Measurements from ENCODE around the gene TMEM117.
"Not testable (repeated sequence)": the region's sequence is repeated elsewhere in the genome, so short reads cannot be mapped to it uniquely, and the experiment has no call there.

Gene TMEM117

DNA sequence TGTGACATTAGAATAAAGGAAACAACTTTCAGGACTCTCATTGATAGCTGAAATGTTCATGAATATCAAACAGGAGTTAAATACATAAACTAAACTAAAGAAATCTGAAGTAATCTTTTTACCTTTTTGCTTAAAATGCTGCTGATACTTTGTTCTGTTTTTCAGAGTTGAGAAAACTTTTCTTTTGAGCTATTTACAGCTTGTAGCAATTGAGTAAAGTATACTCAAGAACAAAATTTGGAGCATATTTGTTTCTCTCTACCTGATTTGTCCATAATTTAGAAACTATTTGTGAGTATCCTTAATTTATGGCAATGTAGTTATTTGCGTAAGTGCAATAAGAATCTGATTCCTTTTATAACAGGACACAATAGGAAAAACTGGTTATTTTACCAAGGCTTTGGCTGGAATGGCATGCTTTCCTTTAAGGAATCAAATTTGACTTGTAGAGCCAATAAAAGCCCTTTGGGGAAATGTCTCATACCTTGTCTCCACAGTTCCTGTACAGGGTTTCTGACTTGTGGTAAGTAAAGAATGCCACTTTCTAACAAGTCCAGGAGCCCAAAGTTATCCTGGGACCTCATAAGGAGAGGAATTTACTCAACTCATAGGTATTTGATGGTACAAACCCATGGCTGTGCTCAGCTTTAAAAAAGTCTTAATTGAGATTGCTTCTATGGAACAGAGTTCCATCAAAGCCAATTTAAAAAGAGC lies 195.7 kb downstream of the TMEM117 start:
- DNase-seq = no peak

DNA sequence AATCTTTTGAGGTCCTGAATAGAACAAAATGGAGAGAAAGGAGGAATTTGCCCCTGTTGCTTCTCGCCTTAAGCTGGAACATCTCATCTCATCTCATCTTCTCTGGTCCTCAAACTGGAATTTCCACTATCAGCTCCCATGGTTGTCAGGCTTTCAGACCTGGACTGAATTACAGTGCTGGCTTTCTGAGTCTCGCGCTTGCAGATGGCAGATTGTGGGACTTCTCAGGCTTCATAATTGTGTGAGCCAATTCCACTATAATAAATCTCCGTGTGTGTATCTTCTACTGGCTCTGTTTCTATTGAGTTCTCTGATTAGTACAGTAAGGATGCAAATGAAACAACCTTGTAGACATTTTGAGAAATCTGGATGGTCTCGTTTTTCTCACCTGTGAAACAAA lies 199.0 kb downstream of the TMEM117 start:
- DNase-seq = no peak

DNA sequence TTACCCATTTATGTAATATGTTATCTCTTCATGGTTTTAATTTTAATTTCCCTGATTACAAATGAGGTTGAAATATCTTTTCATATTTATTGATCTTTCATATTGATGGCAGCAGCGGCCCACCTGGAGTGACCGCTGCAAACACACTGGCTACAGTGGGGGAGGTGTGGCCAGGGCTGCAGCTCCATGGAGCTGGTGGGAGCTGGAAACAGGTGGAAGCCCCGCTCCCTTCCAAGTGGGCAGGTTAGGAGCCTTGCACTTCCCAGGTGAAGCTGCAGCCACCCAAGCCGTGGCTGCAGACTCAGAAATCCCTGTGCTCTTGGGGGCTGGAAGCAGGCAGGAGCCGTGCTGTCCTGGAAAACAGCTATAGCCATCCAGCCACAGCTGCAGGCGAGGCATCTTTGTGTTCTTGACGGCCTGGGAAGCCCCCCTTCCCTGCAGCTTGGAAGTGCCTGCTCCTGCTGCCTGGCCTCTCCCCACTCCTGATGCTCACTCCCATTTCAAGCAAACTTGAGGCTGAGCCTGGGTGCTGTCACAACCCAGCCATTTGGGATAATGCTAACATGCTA lies 201.1 kb downstream of the TMEM117 start:
- DNase-seq = no peak

DNA sequence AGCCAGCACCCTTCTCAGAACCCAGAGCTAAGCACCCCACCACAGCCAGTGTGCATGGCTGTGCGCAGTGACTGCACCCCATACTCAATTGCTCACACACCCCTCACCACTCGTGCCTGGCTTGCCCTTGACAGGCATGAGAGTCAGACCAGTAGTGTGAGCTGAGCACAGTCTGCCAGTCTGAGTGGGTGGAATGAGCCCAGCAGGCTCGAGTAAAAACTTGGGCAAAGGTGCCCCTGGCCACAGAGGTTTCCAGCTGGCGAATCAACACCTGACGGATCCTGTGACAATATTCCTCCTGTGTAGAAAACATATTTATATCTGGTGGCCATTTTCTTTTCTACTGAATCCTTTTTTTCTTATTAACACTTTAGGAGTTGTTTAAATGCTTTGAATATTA lies 202.5 kb downstream of the TMEM117 start:
- DNase-seq = no peak

DNA sequence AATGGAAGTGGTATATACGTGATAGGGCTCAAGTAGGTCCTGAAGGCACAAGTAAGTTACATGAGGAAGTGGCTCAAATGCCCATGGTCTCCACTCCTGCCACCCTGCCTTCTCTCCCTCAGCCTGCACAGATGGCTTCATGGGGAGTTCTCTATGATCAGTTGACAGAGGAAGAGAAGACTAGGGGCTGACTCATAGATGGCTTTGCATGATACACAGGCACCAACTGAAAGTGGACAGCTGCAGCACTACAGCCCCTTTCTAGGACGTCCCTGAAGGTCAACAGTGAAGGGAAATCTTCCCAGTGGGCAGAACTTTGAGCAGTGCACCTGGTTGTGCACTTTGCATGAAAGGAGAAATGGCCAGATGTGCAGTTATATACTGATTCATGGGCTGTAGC lies 208.6 kb downstream of the TMEM117 start:
- DNase-seq = not testable (repeated sequence)

DNA sequence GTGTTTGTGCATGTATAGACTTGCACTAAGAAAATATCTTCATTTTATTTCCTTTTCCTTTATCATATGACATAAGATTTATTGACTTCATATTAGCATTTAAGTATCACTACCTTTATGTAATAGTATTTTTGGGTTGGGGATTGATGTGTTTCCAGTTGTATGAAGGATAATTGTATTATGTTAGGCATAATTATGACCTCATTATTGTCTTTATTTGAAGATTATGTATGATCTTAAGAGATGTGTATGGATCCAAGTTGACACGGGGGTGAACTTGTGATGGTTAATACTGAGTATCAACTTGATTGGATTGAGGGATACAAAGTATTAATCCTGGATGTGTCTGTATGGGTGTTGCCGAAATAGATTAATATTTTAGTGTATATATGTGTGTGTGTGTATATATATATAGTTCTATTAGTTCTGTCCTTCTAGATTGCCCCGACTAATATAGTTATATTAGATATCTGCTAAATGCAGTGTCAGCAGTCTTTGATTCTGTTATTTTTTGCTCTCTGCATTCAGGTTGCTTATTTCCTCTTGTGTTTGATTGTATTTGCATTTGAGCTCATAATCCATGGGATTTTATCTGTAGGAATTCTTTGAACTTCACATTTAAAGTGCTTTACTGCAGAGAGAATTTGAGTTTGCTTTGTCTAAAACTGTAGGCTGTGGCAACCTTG lies 211.0 kb downstream of the TMEM117 start:
- DNase-seq = no peak

DNA sequence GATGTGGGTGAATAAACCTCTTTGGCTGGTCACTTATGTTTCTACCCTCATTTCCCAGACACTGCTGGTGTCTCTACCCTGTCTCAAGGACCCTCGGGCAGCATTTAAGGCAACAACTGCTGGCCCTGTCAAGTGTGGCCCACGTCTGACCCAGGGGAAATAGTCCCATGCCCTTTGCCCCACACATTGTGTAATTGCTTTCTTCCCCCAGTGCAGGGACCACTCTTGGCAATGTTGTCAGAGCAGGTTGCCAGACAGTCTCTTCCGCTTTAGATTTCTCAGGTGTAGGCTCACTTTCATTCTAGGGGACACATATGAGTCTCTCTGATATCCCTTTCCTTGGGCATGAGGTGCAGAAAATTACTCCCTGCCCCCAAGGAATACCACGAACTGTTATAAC lies 216.7 kb downstream of the TMEM117 start:
- no peak for DNase-seq

DNA sequence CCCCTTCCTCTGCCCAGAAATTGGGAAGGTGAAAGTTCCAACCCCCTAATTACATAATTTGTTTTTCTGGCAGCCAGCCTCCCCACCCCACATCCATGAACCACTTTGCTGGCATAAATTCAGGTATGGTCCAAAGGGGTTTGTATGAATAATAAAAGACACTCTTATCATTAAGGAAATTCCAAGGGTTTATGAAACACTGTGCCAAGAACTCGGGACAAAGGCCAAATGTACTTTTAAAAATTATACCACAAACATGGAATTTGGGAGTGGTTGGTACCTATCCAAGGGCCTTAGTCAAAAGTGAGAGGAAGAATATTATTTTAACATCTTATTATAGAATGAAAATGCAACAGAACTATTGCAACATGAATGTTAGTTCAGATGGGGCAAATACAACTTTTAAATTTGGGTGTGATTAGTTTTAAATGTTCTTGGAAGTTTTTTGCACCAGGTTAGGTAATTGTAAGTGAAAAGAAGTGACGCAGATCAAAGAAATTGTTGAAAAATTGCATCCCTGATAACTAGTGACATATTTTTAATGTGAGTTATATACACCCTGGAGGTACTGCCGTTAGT lies 217.8 kb downstream of the TMEM117 start:
- DNase-seq = no peak

DNA sequence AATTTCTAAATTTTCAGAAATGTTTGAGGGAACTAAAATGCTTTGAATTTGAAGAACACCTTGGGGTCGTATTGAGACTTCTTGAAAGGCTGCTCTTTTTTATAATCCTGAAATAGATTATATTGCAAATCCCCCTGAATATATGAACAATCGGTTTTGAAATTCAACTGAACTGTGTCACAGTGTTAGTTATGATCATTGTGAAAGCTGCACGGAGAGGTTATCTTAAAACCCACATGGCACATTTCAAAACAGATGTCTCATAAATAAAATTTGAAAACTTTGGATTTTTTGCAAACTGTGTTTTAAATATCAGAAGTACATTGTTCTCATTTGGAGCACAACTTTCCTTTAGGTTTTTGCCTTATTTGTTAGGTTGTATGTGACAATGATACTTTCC lies 218.4 kb downstream of the TMEM117 start:
- no peak for DNase-seq

DNA sequence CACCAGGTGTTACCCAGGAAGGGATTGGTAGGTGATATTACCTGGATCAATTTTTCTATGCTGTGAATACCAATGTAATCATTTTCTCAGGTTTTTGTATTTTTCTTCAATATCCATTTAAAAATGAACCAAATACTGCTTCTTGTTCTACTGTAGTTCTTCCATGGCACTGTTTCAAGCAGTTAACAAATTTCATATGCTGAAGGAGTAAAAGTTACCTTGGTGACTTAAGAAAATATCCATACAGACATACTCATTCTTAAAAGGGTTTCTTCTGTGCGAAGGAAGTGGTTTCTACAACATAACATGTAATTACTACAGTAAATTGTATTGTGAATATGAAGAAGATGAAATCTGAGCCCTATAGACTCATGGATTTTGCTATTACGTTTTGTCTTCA lies 222.5 kb downstream of the TMEM117 start:
- no peak for DNase-seq

DNA sequence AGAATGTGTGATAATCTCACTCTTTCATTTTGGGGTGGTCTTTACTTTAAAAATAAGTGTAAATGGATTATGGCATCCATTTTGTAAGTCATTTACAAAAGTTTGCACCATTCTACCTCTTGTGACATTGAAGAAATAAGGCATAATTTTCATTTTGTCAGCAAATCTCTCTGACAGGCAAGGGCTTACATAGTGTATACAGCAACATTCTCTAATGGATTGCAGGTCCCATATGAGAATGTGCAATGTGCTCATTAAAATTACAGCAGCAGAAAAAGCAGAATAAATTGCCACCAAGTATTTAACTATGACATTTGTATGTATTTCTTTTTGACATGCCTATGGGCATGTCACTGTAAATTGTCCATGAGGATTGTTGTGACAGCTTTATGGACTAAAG lies 223.6 kb downstream of the TMEM117 start:
- DNase-seq = no peak

DNA sequence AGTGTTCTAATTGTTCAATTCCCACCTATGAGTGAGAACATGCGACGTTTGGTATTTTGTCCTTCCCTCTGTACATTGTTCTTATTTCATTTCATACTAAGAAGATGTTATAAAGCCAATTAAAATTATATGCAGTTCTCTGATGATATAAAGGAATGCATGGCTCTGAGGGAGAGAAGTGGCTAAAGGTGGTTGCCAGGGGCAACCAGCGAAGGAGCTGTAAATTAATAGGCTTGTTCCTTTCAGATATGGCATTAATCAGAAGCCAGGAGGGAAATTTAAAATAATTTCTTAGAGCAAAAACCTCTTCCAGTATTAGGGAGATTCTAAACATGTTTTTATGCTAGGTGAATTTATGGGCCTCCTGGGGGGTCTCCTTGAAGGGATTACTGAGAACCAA lies 227.8 kb downstream of the TMEM117 start:
- DNase-seq = no peak

DNA sequence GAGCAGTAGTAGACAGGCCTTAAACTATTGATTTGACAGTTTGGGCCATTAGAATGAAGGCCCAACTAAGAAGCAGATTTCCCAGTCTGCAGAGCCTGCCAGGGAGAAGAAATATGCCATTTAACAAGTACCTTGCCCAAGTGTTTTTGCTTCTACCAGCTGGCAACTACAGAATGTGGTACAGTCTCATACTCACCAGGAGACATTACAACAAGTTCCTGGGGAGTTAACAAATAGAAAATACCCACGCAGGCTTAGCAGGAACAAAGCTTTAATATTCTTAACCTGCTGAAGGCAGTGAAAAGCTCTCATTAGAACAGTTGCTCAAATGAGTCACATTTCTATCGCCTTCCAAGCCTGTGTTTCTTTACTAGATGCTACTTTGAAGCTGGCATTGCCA lies 241.0 kb downstream of the TMEM117 start:
- no peak for DNase-seq

DNA sequence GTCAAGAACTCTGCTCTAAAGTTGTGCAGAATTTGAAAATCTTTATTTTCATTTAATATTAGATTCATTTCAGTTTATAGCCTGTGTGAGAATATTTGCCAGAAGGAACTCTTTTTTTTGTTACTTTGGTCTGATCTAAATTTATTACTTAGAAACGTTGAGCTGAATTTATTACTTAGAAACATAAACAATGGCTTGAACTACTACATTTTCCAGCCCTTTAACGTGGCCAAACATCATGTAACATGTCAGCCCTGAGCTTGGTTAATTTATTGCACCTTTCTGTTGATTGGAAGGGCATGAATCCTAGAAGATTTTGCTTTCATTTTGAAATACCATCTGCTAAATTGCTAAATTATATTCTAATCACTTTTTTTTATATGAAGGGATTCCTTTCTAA lies 241.4 kb downstream of the TMEM117 start:
- no peak for DNase-seq

DNA sequence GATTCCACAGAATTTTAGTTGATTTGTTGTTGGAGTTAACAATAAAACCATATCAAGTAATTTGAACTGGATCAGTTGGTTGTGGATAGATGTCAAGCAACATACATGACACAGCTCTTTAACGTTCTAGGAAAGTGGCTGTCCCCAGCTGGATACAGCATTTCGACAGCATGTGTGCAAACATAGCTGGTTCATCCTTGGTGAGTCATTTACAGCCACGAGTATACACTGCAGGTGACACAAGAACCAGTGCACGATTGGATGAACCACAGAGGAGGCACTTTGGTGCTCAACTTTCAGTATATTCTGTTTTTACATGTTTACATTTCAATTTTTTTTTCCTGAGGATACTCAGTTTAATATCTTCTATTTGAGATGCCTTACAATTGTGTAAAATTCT lies 242.4 kb downstream of the TMEM117 start:
- DNase-seq = no peak

DNA sequence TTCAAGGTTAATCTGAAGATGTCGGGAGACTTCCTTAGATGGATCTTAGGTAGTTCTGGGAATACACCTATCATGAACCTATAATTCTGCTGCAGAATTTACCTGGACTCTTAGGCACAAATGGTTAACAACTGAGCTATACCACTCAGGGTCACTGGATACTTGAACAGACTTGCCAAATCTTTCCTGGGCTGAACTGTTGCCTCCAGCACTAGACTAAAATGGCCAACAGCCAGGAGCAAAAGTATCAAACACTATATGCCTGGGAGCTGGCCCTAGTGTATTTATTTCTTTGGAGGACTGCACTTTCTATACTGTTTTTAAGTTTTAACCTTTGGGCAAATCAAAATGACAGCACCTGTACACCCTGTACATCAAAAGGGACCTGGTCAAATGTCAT lies 252.8 kb downstream of the TMEM117 start:
- DNase-seq = no peak

DNA sequence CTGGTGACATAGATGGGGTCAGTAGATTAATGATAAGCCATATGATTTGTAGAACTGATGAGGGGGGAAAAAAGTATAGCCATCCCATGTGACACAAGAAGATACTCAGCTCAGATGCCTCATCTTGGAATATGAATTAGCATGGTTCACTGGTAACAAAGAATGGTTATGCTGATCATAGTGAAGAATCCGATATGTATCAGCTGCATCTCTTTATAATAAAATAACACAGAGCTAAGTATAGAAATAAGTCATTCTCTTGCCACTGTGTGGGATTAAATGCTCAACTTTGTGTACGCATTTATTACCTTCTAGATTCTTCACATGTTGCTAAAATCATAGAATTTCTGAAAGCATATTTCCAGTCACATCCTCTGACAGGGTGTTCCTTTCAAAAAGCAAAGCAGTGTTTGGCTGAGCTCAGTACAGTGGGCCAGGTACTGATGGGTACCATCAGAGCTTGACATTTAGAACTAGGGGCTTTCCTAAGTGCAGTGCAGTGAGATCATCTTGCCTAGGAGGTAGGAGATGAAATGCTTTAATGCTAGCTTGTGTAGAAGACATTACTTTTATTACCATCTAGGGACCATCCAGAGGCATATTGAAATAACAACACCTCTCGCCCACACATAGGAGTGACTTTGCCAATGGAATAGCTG lies 256.2 kb downstream of the TMEM117 start:
- DNase-seq = no peak

DNA sequence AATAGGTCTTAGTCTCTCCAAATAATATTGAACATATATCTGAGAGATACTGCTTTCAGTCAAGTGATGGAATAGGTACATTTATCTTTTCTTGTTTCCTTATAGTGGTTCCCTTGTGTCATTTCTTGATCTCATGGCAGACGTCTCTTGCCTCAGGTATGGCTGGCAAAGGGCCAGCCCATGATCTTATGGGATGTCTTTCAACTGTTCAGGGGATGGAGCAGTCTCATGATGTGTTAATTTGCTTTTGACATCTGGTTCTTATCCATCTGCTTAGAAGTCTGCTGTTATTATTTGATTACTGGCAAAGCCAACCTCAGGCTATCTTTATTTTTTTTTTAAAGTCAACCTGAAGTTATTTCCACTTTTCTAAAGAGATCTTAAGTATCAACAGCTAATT lies 262.9 kb downstream of the TMEM117 start:
- DNase-seq = no peak

DNA sequence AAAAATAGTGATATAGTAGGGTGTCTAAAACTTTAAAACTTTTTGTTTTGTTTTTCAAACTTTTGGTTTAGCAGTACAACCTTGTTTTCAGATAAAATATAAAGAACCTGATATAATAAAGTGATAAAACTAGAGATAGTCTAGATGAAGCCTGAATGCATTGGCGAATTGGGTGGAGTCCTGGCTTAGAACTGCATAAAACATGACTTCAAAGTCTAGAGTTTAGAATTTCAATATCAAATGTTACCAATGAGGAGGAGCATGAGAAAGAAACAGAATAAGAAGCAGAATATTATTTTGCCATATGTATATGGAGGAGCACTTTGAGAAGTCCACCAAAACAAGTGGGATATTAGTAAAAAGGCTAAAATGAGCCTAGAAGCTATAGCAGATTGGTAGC lies 263.6 kb downstream of the TMEM117 start:
- no peak for DNase-seq

DNA sequence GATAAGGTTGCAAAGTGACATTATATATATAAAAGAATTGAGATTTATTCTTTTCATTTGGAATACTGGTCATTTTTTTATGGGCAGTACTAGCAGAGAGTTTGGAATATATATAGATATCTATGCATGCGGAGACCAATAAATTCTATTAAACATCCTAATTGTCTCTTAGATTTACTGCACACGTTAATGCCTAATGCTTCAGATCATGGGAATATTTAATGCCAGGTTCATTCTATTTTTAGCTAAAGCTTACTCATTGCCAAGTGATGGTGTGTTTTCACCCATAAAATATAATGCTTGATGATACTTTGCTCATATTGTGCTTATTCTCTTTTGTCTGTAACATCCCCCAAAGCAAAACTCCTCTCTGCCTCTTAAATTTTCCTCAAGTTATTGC lies 264.4 kb downstream of the TMEM117 start:
- DNase-seq = no peak

DNA sequence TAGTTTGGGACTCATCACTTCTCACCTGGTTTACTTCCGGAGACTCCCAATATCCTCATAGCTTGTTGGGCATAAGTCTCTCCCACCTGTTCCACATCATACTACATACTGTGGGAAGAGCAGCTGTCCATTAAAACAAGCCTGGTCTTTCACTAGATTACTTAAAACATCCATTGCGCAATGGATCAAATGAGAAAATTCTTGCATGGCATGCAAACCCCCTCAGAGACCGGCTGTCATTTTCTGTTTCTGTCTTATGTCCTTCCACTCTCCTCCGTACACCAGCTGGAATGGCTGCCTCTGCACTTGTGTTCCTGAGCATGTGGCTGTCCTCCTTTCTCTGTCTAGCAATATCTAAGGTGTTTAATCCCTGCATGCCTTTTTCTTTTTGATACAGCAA lies 265.6 kb downstream of the TMEM117 start:
- DNase-seq = no peak

DNA sequence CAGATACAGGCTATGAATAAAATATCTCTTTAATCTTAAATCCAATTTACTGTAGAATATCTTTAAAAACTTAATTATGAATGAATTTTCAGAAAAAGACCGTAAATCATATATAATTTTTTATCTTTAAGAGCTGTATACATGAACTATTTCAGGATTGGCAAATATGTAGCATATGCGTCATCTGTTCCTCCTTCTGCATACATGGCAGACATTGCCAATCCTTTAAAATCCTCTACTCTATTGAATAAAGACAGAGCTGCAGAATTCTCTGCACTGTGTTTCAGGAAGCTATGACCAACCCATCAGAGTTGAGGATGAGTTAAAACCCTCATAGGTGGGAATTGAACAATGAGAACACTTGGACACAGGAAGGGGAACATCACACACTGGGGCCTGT lies 279.0 kb downstream of the TMEM117 start:
- no peak for DNase-seq

DNA sequence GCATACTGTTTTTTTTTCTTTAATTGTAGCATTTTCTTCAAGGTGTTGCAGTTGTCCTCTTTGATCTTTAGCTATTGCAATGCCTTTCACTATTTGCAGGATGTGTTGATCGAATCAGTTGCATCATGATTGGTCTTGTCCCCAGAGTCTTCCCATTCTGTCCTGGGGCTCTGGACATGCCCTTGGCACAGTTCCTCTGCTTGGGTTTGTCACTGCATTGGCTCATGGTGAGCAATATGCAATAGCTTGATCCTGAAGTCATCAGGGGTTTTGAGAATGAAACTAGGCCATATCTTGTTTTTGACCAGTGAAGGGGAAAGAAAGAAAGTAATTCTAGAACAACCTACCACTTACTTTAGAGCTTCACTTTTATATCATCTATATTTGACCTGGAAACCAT lies 281.5 kb downstream of the TMEM117 start:
- DNase-seq = no peak

DNA sequence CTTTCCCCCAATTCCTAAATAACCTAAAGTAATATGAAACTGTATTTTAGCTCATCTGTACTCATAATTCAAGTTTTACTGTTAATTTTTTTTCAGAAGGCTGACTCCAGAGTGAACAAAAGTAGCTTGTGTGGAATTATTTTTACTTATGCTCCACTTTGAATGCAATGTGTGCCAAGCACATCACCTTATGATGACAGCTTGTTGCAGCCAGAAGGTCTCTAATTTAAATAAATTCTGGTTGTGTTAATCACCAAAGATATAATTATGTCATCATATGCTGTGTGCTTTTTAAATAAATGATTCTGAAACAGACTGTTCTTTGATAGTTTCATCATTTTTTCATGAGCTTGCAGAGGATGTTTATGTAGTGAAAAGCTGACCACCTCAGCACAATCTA lies 283.1 kb downstream of the TMEM117 start:
- no peak for DNase-seq

Data from stimulated activated CD4-positive, alpha-beta T cell treated with anti-CD3 and anti-CD28 coated beads, Interleukin-15, amount 100 ng/mL, for 24 hours (primary cell).